Measurements from ENCODE around the gene CFAP46.
A peak's percentile ranks its signal among the peaks of the same experiment; 100 is the strongest.
"Not testable (repeated sequence)": the region's sequence is repeated elsewhere in the genome, so short reads cannot be mapped to it uniquely, and the experiment has no call there.

The CFAP46 gene

GRCh38 chr10:132943791-132944404, 1.5 kb upstream of the CFAP46 start:
- no peak for DNase-seq

DNA sequence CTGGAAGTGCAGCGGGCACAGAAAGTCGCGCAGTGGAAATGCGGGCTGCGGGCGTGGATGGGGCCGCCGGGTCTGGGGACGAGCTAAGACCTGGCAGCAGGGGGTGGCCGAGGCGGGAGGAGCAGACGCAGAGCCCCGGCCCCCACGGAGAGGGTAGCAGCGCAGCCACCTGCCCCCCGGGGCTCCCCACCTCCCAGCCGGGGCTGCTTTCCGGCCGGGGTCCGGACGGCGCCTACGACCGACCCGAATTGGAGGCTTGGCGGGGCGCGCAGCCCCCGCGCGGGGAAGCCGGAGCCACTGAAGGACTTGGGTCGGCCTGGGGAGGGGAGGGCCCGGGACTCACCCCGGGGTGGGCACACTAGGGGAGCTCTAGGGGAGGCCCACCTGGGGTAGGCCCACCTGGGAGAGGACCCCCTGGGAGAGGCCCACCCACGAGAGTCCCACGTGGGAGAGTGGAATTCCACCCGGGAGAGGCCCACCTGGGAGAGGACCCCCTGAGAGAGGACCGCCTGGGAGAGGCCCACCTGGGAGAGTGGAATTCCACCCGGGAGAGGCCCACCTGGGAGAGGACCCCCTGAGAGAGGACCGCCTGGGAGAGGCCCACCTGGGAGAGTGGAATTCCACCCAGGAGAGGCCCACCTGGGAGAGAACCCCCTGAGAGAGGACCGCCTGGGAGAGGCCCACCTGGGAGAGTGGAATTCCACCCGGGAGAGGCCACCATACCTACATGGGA, 854 bp upstream of the CFAP46 start:
- no peak for DNase-seq

GRCh38 chr10:132941640-132942051, 724 bp downstream of the CFAP46 start:
- DNase-seq, result no peak

- no peak for DNase-seq
Measured at GRCh38 chr10:132940791-132941465, 1.4 kb downstream of the CFAP46 start.

- DNase-seq, result peak; percentile 56
Measured at GRCh38 chr10:132939957-132940790, 2.2 kb downstream of the CFAP46 start.

- DNase-seq, result no peak
Measured at GRCh38 chr10:132939378-132939955, 2.9 kb downstream of the CFAP46 start.

DNA sequence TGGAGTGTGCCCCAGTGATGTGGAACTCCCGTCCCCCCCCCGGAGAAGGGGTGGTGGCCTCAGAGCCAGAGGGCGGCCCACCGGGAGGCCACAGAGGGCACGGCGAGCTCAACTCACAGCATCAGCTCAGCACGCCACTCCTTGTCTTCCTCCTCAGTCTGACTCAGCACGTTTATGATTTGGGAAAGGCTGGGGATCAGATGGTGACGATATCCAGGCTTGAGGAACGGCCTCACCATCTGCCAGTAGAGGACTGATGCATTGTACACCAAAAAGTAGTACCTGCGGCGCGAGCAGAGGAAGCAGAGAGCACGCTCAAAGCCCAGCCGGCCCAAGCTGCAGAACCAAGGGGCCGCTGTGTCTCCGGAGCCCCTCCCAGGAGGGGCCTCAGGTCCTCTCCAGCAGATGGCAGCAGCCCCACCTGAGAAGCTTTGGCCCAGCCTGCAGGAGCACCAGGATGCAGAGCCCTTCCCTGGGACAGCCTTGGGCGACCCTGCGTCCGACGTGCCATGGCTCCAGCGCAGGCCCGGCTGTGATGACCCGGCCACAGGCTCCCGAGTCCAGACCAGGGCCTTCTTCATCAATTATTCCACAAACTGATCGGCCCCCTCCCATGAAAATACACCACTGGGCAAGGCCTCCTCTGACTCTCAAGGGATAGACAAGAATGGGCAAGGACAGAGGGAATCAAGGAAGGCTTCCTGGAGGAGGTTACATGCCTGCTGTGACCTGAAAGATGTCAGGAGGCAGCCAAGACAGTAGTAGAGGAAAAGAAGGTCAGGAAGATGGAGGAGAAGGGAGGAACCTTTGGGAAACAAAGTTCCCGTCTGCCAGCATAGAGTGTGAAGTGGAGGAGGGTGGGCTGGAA, 3.7 kb downstream of the CFAP46 start:
- DNase-seq, result peak; percentile 24

DNA sequence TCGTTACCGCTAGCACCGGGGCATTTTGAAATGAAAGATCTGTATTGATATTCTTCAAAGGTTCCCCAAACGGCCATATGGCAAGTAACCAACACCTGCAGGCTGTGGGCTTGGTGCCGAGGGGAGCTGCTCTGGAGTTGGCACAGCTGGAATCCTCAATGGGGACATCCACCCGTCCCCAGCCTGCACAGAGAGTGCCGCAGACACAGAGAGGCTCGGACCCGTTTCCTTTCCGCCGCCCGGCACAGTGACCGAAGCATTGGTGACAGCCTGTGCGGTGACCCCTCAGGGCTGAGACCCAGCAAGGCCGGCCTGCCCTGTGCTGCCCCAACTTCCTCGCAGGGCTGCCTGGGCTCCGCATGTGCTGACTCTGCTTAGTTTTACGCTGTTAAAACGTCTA, 4.5 kb downstream of the CFAP46 start:
- DNase-seq, result no peak

GRCh38 chr10:132934953-132935352, 7.4 kb downstream of the CFAP46 start:
- no peak for DNase-seq

DNA sequence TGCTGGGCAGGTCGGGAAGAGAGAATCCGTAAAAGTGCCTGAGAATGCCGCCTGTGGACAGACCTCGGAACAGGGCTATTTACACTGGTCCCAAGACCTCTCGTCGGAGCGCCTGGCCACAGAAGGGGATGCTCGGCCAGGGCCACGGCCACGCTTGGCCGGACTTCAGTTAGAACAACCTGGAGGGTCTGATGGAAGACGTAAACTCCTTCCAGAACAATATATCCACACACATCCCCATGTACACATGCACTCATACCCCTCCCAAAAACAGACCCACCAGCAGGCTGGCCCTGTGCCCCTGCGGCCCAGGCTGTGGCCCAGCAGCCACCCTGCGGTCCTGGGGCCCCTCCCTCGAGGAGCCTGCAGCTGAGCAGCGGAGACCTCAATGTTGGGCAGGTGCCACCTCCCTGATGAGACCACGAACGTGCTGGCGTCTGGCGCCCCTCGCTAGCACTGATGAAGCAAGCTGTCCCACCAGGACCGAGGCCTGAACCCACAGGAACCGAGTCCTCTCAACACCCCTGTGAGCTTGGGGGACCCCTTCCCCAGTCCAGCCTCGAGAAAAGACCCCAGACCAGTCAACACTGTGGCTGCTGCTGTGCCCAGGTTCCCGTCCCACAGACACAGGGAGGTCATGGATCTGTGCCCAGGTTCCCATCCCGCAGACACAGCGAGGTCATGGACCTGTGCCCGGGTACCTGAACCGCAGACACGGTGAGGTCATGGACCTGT, 8.9 kb downstream of the CFAP46 start:
- no peak for DNase-seq

- peak; percentile 38 for DNase-seq
Measured at GRCh38 chr10:132932461-132933307, 9.7 kb downstream of the CFAP46 start.

DNA sequence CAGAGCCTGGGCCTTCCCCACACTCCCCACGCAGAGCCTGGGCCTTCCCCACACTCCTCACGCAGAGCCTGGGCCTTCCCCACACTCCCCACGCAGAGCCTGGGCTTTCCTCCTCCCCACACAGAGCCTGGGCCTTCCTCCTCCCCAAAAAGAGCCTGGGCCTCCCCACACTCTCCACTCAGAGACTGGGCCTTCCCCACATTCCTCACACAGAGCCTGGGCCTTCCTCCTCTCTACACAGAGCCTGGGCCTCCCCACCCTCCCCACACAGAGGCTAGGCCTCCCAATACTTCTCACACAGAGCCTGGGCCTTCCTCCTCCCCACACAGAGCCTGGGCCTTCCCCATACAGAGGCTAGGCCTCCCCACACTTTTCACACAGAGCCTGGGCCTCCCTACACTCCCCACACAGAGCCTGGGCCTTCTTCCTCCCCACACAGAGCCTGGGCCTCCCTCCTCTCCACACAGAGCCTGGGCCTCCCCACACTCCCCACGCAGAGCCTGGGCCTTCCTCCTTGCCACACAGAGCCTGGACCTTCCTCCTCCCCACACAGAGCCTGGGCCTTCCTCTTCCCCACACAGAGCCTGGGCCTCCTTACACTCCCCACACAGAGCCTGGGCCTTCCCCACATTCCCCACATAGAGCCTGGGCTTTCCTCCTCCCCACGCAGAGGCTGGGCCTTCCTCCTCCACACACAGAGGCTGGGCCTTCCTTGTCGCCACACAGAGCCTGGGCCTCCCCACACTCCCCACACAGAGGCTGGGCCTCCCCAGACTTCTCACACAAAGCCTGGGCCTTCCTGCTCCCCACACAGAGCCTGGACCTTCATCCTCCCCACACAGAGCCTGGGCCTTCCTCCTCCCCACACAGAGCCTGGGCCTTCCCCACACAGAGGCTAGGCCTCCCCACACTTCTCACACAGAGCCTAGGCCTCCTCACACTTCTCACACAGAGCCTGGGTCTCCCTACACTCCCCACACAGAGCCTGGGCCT, 10.8 kb downstream of the CFAP46 start:
- DNase-seq, result peak; percentile 38

- not testable (repeated sequence) for DNase-seq
Measured at GRCh38 chr10:132930701-132931100, 11.7 kb downstream of the CFAP46 start.

GRCh38 chr10:132929953-132930548, 12.3 kb downstream of the CFAP46 start:
- peak; percentile 23 for DNase-seq

- DNase-seq, result no peak
Measured at GRCh38 chr10:132929480-132929879, 12.9 kb downstream of the CFAP46 start.

DNA sequence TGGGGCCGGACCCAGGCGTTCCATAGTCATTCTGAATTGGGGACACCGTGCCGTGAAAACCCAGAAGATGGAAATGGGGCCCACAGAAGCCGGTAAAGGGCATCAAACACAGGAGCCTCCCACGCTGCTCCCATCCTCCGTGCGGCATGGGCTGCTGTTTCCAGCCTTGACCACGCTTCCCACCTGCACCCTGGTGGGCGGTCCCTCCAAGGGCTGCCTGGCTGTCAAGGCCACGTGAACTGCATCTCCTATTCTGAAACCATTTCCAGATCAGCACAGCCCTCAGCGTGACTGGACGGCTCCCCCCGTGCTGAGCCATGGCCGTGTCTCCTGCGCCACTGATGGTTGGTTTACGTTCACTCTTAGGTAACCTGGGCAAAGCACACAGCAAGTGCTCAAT, 14.1 kb downstream of the CFAP46 start:
- DNase-seq, result no peak

GRCh38 chr10:132927824-132928223, 14.5 kb downstream of the CFAP46 start:
- no peak for DNase-seq
